Memory B cell (primary cell): ENCODE results near the gene GCN1.

Experiments
- ATAC-seq: fragments of 150-1000 bp; cut with Tn5 transposase; 2 replicates; pipeline ENCODE4 v1.10.0; 2021; ENCODE audit warnings: low read depth, mild to moderate bottlenecking, moderate library complexity
- DNase-seq, 2 donors: peaks; one replicate each; pipeline ENCODE4 v3.0.0; 2022; ENCODE audit warnings: low spot score in 2 of 2
- H3K27ac Mint-ChIP-seq: one replicate; pipeline ENCODE4 v1.8.0; 2022; ENCODE audit warnings: mild to moderate bottlenecking, moderate library complexity, mixed read lengths
- H3K27me3 Mint-ChIP-seq: one replicate; pipeline ENCODE4 v1.8.0; 2022; ENCODE audit warnings: mixed read lengths
- H3K36me3 Mint-ChIP-seq: one replicate; pipeline ENCODE4 v1.8.0; 2022; ENCODE audit warnings: mild to moderate bottlenecking, mixed read lengths
- H3K4me1 Mint-ChIP-seq: one replicate; pipeline ENCODE4 v1.8.0; 2022; ENCODE audit warnings: mixed read lengths
- H3K4me3 Mint-ChIP-seq: one replicate; pipeline ENCODE4 v1.8.0; 2022; ENCODE audit warnings: mild to moderate bottlenecking, moderate library complexity, mixed read lengths
- H3K9me3 Mint-ChIP-seq: one replicate; pipeline ENCODE4 v1.8.0; 2022; ENCODE audit warnings: mixed read lengths

Gene GCN1

GRCh38 chr12:120234643-120235368, 40.3 kb upstream of the GCN1 start:
- ATAC-seq: no peak
- peaks cover 19% of the 10 kb centered on the region for H3K27me3 Mint-ChIP-seq
- H3K9me3 Mint-ChIP-seq: no peaks in the 10 kb centered on the region
- no peaks in the 10 kb centered on the region for H3K36me3 Mint-ChIP-seq
- H3K27ac Mint-ChIP-seq: no peak overlapping the region
- no peak overlapping the region for H3K4me3 Mint-ChIP-seq
- DNase-seq: no peak
- peaks cover 12% of the 10 kb centered on the region for H3K4me1 Mint-ChIP-seq

GRCh38 chr12:120231316-120232011, 36.9 kb upstream of the GCN1 start:
- ATAC-seq (no peak), DNase-seq (no peak)
- Mint-ChIP-seq H3K9me3 (no peaks in the 10 kb centered on the region), H3K36me3 (no peaks in the 10 kb centered on the region), H3K4me3 (no peak overlapping the region), H3K27me3 (peaks cover 17% of the 10 kb centered on the region), H3K27ac (no peak overlapping the region), H3K4me1 (peaks cover 18% of the 10 kb centered on the region)

GRCh38 chr12:120230974-120231315, 36.4 kb upstream of the GCN1 start:
- peaks cover 17% of the 10 kb centered on the region for H3K27me3 Mint-ChIP-seq
- H3K36me3 Mint-ChIP-seq: no peaks in the 10 kb centered on the region
- H3K4me3 Mint-ChIP-seq: no peak overlapping the region
- H3K27ac Mint-ChIP-seq: no peak overlapping the region
- H3K9me3 Mint-ChIP-seq: no peaks in the 10 kb centered on the region
- peaks cover 22% of the 10 kb centered on the region for H3K4me1 Mint-ChIP-seq
- no peak for DNase-seq
- ATAC-seq: no peak

- Mint-ChIP-seq H3K4me1 (peaks cover 21% of the 10 kb centered on the region), H3K27ac (no peak overlapping the region), H3K9me3 (no peaks in the 10 kb centered on the region), H3K27me3 (peaks cover 14% of the 10 kb centered on the region), H3K36me3 (no peaks in the 10 kb centered on the region), H3K4me3 (no peak overlapping the region)
- no peak for DNase-seq
- ATAC-seq: no peak
Measured at GRCh38 chr12:120230326-120230973, 35.9 kb upstream of the GCN1 start.

- Mint-ChIP-seq H3K4me3 (no peak overlapping the region), H3K36me3 (no peaks in the 10 kb centered on the region), H3K27me3 (peaks cover 13% of the 10 kb centered on the region), H3K27ac (no peak overlapping the region), H3K4me1 (peaks cover 20% of the 10 kb centered on the region), H3K9me3 (no peaks in the 10 kb centered on the region)
- no peak for ATAC-seq
- DNase-seq: no peak
Measured at GRCh38 chr12:120229487-120230325, 35.2 kb upstream of the GCN1 start.

GRCh38 chr12:120229071-120229486, 34.6 kb upstream of the GCN1 start:
- Mint-ChIP-seq H3K27me3 (peaks cover 13% of the 10 kb centered on the region), H3K4me3 (no peak overlapping the region), H3K9me3 (no peaks in the 10 kb centered on the region), H3K27ac (no peak overlapping the region), H3K4me1 (peaks cover 20% of the 10 kb centered on the region), H3K36me3 (no peaks in the 10 kb centered on the region)
- no peak for DNase-seq
- no peak for ATAC-seq

GRCh38 chr12:120228291-120229070, 34.0 kb upstream of the GCN1 start:
- no peak overlapping the region for H3K27ac Mint-ChIP-seq
- ATAC-seq: peak; percentile 91
- peaks cover 11% of the 10 kb centered on the region for H3K27me3 Mint-ChIP-seq
- H3K9me3 Mint-ChIP-seq: no peaks in the 10 kb centered on the region
- peaks cover 18% of the 10 kb centered on the region for H3K4me1 Mint-ChIP-seq
- H3K36me3 Mint-ChIP-seq: no peaks in the 10 kb centered on the region
- H3K4me3 Mint-ChIP-seq: peak overlapping the region; percentile 6
- DNase-seq: peak; percentile 85 to 86

GRCh38 chr12:120228041-120228290, 33.5 kb upstream of the GCN1 start:
- H3K9me3 Mint-ChIP-seq: no peaks in the 10 kb centered on the region
- H3K4me3 Mint-ChIP-seq: no peak overlapping the region
- H3K36me3 Mint-ChIP-seq: no peaks in the 10 kb centered on the region
- peaks cover 15% of the 10 kb centered on the region for H3K4me1 Mint-ChIP-seq
- ATAC-seq (peak; percentile 23), DNase-seq (no peak)
- H3K27me3 Mint-ChIP-seq: peaks cover 10% of the 10 kb centered on the region
- H3K27ac Mint-ChIP-seq: no peak overlapping the region

GRCh38 chr12:120227233-120228040, 32.9 kb upstream of the GCN1 start:
- peaks cover 13% of the 10 kb centered on the region for H3K4me1 Mint-ChIP-seq
- DNase-seq (no peak), ATAC-seq (no peak)
- peaks cover 8% of the 10 kb centered on the region for H3K27me3 Mint-ChIP-seq
- no peaks in the 10 kb centered on the region for H3K9me3 Mint-ChIP-seq
- no peaks in the 10 kb centered on the region for H3K36me3 Mint-ChIP-seq
- no peak overlapping the region for H3K27ac Mint-ChIP-seq
- H3K4me3 Mint-ChIP-seq: no peak overlapping the region

- H3K4me3 Mint-ChIP-seq: no peak overlapping the region
- H3K27me3 Mint-ChIP-seq: peaks cover 3% of the 10 kb centered on the region
- H3K27ac Mint-ChIP-seq: no peak overlapping the region
- peaks cover 13% of the 10 kb centered on the region for H3K4me1 Mint-ChIP-seq
- no peak for ATAC-seq
- no peaks in the 10 kb centered on the region for H3K36me3 Mint-ChIP-seq
- no peaks in the 10 kb centered on the region for H3K9me3 Mint-ChIP-seq
- no peak for DNase-seq
Measured at GRCh38 chr12:120225852-120226640, 31.5 kb upstream of the GCN1 start.

- Mint-ChIP-seq H3K27me3 (peaks cover 3% of the 10 kb centered on the region), H3K4me1 (peaks cover 13% of the 10 kb centered on the region), H3K4me3 (no peak overlapping the region), H3K36me3 (no peaks in the 10 kb centered on the region), H3K9me3 (no peaks in the 10 kb centered on the region), H3K27ac (no peak overlapping the region)
- no peak for ATAC-seq
- DNase-seq: no peak
Measured at GRCh38 chr12:120225200-120225558, 30.7 kb upstream of the GCN1 start.

- no peak overlapping the region for H3K27ac Mint-ChIP-seq
- H3K27me3 Mint-ChIP-seq: peaks cover 5% of the 10 kb centered on the region
- peaks cover 13% of the 10 kb centered on the region for H3K4me1 Mint-ChIP-seq
- no peaks in the 10 kb centered on the region for H3K9me3 Mint-ChIP-seq
- no peak for ATAC-seq
- H3K36me3 Mint-ChIP-seq: no peaks in the 10 kb centered on the region
- no peak for DNase-seq
- H3K4me3 Mint-ChIP-seq: peak overlapping the region; percentile 11
Measured at GRCh38 chr12:120224304-120225199, 30.0 kb upstream of the GCN1 start.
